ENCODE results near the gene ALK.

ALK gene

DNA sequence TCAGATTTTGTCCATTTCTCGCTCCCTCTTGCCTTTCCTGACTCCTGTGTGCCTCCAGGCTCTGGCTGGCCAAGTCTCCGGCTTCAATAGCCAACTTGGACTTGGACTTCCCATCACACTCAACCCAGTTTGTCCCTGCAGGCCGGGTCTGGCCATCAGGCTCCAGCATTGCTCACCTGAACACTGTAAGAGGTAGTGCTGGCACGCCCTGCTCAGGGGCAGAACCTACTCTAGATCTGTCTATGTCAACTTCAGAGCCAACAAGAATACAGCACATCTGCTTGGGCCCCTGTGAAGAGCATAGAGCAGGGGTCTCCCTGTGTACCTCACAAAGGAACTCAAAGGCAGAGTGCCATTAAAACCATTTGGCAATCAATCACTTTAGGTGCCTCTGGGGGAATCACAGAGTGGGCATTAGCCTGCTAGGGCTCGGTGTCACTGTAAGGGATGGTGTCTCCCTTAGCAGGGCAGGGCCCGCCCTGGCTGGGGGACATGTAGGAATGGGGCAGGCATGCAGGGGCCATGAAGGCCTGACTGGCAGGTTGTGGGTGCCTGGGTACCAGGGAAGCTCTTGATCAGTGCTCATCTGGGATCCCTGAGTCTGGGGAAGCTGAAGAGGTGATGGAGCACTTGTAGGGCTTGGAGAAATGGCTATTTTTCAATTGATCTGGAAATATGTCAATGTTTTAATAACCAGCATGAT lies 480.3 kb downstream of the ALK start:
- no peak for DNase-seq

- no peak for DNase-seq
Observed at GRCh38 chr2:29433920-29434319, 487.5 kb downstream of the ALK start.

- no peak for DNase-seq
Observed at GRCh38 chr2:29433128-29433527, 488.3 kb downstream of the ALK start.

DNA sequence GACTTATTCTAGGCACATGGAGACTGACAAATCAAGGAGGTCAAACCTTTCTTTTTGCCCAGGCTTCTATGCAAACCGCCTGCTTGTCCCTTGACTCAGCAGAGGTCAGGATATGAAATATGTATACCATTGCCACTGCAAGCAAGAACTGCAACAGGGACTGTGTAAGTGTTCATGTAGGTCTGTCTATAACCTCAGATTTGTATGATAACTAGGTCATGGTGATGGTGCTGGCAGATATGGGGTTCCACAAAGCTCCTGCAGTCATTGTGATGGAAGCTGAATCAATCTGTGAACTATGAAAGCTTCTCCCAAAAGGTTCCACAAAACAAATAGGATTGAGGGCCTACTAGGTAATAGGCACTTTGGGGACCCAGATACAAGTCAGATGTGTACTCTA lies 489.9 kb downstream of the ALK start:
- DNase-seq = no peak

DNA sequence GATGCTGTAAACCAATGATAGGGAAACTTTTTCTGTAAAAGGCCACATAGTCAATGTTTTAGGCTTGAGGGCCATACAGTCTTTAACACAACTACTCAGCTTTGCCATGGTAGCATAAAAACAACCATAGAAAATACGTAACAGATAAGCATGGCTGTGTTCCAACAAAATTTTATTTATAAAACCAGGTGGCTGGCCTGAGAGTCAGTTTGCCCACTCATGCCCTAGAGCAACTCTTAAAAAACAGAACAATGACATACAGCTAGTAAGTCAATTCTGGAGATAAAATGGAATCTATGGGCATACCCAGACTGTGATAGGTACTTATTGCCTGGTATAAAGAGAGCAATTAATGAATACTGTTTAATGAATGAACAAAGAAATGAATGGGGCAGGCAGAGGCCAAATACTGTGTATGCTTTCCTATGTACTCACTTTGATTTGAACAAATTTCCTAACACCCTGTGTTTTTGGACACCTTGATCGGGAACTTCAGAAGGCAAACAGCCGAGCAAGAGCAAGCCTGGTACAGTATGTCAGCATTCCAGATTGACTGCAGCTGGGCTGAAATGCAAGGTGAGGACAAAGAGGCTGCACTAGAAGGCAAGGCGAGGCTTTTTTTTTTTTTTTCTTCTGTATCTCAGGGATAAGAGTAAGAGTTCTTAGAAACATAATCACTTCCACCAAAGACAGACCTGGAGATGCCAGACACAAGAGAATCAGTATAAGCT lies 490.8 kb downstream of the ALK start:
- no peak for DNase-seq

GRCh38 chr2:29426354-29426753 lies 495.0 kb downstream of the ALK start:
- DNase-seq = no peak

GRCh38 chr2:29425866-29426265 lies 495.5 kb downstream of the ALK start:
- no peak for DNase-seq

DNA sequence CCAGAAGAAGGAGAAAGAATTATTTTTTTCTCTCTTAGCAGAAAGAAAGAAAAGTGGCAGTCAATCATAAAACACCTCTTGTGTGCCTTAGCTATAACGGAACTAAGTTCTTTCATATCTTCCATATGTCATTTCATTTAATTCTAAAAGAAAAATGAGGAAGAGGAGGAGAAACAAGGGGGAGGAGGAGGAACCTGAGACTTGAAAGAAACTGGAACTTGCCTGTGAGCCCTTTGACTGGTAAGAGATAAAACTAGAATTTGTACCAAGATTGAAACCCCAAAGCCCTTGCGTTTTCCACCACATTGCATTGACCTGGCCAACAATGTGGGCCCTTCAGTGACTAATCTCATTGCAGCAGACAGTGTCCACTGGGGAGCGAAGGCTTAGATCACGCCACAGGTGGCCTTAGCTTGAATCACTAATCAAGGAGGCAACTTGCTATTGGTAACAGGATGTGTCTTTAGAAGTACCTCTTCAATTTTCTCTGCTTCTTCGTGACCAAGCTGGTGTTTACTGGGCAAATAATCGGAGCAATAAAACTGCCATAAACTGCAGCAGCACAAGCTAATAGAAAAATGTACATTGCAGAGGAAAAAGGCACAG lies 498.2 kb downstream of the ALK start:
- no peak for DNase-seq

DNA sequence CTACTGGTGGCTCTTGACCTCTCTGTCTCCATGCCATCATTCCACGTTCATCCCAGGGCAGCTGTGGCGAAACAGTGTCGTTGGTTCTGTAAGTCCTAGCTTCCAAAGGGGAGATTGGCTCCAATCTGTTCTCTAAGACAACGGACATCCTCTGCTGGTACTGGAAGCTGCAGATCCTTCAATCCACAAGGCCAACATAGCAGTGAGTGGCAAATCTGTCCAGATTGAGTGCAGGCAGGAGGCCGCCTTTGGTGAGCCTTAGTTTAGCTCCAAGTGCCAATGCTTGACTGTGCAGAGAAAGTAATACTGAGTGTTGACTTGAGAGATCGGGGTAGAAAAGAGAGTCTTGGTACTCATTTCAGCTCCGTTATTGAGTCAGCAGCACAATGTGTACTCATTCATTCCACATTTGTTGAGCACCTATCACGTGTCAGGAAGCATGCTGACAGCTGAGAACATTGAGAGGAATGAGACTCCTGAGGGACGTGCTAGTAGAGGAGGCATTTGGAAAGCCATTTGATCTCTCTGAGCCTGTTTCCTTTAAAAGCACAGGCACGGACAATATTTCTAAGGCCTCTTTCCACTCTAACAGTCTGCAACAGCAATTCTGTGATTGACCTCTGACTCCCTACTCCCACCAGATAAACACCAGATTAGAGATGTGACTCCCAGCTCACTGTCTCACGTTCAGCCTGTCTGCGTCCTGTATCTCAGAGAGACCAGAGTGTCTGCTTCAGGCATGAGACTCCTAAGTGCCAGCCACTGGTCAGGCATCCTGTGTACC lies 500.2 kb downstream of the ALK start:
- no peak for DNase-seq

- no peak for DNase-seq
Observed at GRCh38 chr2:29420464-29420863, 500.9 kb downstream of the ALK start.

- DNase-seq = no peak
Observed at GRCh38 chr2:29417630-29418029, 503.8 kb downstream of the ALK start.

DNA sequence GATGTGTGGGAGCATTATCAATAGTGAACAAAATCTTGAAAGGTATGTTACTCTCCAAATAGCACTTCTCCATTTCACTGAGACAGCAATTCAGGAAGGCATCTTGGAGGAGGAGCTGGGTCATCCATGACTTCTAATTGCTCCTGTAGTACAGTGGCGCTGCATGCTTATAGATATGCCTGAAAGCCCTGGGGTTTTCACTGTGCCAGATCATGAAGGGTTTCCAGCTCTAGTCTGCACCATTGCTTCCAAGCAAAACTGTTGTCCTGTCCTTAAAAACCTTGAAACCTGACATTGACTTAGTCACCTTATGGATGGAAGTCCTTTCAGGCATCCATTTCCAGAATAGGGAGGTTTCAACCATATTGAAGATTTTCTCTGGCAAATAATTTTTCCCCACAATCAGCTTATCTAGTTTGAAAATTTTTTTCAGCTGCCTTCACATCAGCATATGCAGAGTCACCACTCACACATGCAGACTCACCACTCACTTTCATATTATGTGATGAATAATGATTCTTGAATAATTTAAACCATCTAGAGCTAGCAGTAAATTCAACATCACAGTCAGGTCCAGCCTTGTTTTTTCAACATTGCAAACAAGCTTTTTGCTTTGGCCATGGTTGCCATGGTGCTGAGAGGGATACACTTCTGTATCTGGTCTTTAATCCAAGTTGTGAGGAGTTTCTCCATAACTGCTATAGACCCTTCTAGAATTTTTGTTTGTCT lies 509.0 kb downstream of the ALK start:
- DNase-seq = no peak

- no peak for DNase-seq
Observed at GRCh38 chr2:29405707-29406106, 515.7 kb downstream of the ALK start.

- DNase-seq = no peak
Observed at GRCh38 chr2:29405266-29405665, 516.1 kb downstream of the ALK start.

DNA sequence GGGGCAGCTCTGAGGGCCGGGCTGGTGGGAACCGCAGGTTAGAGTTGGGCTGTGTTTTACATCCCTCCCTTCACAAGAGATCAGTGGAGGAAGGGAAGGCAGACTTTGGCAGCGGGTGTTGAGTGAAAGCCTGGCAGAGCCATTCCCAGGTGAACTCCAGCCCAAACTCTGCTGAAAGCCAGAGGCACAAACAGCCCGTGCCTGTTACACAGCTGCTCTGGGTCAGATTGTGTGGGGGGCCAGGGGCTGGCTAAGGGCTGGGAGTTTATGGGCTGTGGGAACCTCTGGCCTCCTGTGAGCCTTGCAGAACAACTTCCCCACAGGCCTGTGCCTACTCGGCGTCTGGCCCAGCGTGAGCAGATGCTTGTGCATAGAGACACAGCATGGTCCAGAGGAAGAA lies 519.4 kb downstream of the ALK start:
- no peak for DNase-seq

DNA sequence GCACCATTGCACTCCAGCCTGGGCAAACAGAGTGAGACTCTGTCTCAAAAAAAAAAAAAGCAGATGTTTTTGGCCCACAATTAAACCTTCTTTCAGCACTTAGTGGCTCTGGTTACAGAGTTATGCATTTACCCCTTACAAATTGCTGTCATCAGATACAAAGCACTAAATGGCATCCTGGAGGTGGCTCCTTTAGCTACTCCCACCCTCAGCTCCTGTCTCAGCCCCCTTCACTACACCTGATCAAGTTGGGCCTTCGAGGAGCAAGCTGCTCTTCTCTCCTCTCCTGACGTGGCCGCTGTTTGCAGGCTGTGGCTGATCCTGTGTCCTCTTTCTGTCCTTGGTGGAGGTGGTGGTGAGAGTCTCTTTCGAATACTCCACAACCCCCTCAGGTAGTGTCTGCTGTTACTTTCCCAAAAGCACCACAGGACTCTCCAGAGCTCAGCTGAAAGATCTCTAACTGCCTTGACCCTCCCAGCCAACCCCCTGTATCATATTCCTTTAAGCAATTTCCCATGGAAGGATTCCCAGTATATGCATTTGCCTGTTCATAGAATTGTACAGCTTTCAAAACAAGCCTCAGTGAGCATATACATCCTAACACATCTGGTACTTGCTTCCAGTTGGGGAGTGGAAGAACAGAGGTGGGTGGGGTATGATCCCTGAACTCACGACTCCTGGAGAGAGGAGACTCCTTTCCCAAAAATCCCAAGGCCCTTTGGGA lies 520.3 kb downstream of the ALK start:
- no peak for DNase-seq

DNA sequence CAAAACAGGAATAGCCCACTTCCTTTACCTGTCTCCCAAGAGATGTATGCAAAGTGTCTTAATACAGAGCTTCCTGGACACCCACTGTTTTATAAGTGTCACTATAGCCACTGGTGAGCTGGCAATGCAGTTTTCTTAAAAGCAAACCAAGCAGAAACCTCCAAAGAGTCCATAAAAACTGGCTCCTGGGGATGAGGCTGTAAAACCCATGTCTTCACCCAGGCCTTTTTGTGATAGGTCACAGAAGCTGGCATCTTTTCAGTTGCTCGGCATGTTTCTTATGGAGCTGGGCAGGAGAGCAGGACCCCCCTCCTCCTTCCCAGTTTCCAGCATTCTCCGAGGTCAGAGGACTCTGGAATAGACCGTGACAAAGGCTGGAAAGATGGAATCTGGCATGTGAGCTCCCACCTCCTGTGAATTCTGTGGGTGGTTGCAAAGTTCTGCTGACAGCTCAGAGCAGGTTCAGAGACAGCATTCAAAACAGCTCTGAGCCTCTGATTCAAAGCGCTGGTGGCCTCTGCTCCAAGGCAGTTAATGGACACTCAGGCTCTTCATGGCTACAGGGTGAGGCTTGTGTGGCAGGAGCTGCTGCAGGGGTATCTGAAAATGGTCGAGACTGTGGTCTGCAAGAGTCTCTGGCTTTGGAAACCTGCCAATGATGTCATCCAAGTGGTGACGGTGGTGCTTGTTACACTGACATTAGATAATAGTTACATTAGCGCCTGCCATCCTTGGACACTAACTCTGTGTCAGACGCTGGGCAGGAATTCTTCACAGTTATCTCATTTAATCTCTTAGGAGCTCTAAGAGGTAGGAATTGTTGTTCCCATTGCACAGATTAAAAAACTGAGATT lies 522.8 kb downstream of the ALK start:
- DNase-seq = no peak

- DNase-seq = no peak
Observed at GRCh38 chr2:29397713-29398112, 523.7 kb downstream of the ALK start.

DNA sequence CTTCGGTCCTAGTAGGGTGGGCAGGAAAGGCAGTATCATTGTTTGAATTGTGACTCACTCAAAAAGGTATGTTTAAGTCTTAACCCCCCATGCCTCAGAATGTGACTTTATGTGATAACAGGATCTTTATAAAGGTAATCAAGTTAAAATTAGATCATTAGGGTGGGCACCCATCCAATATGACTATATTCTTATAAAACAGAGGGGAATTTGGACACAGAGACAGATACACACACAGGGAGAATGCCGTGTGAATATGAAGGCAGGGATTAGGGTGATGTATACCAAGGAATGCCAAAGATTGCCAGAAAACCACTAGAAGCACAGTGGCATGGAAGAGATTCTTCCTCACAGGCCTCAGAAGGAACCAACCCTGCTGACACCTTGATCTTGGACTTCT lies 524.3 kb downstream of the ALK start:
- DNase-seq = no peak

DNA sequence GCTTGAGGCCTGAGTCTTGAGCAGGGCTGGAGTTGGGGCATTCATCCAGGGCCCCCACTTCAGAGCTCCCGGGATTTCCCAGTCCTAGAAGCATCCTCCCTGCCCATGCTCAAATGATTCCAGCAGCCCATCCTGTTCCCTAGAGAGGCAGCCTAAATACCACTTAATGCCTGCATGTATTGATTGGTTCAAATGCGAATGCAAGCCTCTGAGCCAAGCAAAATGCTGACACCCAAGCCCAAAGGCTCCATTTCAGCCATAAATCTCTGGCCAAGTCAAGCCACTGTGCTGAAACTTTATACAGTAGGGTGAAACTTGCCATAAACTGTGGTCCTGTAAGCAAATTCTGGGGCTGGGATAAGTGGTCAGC lies 526.4 kb downstream of the ALK start:
- DNase-seq = no peak

GRCh38 chr2:29394311-29394980 lies 526.9 kb downstream of the ALK start:
- no peak for DNase-seq

Measured in 8988T (cell line).